ENCODE results near the gene GATAD2B.

DNA sequence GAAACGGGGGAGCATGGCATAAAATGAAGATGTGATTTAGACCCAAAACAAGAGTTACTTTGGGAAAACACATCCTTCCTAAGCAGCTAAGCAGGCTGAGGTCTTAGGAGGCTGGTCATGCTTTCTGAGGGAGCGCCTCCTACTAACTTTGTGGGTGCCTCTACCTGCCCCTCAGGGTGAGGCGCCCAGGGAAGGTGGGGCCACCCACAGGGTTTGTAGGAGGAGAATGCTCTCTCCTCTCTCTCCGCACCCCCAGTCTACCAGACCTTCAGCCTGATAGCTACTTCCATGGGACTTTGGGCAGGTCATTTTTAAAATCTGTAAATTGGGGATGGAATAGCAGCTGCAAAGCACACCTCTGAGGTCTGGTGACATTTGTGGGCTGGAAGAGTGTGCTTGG, 123.8 kb downstream of the GATAD2B start:
- TF ChIP-seq ZNF121 (CRISPR knock-in tag; IDR thresholded peaks at IDR 0.05) (no peak), NFE2L1 (CRISPR knock-in tag; IDR thresholded peaks at IDR 0.05) (no peak), NR3C1 (CRISPR knock-in tag; conservative IDR thresholded peaks at IDR 0.05; ENCODE audit: low read depth) (no peak), ZBTB21 (CRISPR knock-in tag; IDR thresholded peaks at IDR 0.05; ENCODE audit: borderline replicate concordance) (no peak)
- TF ChIP-seq, protein P1, sequence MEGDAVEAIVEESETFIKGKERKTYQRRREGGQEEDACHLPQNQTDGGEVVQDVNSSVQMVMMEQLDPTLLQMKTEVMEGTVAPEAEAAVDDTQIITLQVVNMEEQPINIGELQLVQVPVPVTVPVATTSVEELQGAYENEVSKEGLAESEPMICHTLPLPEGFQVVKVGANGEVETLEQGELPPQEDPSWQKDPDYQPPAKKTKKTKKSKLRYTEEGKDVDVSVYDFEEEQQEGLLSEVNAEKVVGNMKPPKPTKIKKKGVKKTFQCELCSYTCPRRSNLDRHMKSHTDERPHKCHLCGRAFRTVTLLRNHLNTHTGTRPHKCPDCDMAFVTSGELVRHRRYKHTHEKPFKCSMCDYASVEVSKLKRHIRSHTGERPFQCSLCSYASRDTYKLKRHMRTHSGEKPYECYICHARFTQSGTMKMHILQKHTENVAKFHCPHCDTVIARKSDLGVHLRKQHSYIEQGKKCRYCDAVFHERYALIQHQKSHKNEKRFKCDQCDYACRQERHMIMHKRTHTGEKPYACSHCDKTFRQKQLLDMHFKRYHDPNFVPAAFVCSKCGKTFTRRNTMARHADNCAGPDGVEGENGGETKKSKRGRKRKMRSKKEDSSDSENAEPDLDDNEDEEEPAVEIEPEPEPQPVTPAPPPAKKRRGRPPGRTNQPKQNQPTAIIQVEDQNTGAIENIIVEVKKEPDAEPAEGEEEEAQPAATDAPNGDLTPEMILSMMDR (IDR thresholded peaks at IDR 0.05) = no peak

All from WTC11 (cell line).